Thyroid gland (tissue), 4 donors: ENCODE results near the gene NPPB. TPM values are rescaled to one million over a fixed set of nuclear protein-coding genes. Genes with fewer than 3 reads are reported as not detected.
A peak's percentile ranks its signal among the peaks of the same experiment; 100 is the strongest.

Experiments
- DNase-seq, 2 donors: peaks; one replicate each; pipeline ENCODE4 v3.0.0-alpha.2; 2019
- H3K27ac ChIP-seq, 3 donors: fragments of 200-600 bp; sonication (generic); 1 replicate in 2 of 3; 2 replicates in 1 of 3; pipeline ENCODE4 v1.5.1; 2016 to 2019; ENCODE audit warnings: mild to moderate bottlenecking in 1 of 3, moderate library complexity in 1 of 3
- H3K27me3 ChIP-seq: fragments of 200-600 bp; sonication (generic); one replicate; pipeline ENCODE4 v1.5.1; 2019
- H3K36me3 ChIP-seq, 2 donors: fragments of 200-600 bp; sonication (generic); one replicate each; pipeline ENCODE4 v1.5.1; 2016 to 2019
- H3K4me1 ChIP-seq, 2 donors: fragments of 200-600 bp; sonication (generic); one replicate each; pipeline ENCODE4 v1.5.1; 2017 to 2019
- H3K4me3 ChIP-seq, 3 donors: fragments of 200-600 bp; sonication (generic); replicated peaks in 1 of 3; 1 replicate in 2 of 3; 2 replicates in 1 of 3; pipeline ENCODE4 v1.5.1; 2016; ENCODE audit warnings: mild to moderate bottlenecking in 1 of 3
- H3K9me3 ChIP-seq: fragments of 200-600 bp; sonication (generic); one replicate; pipeline ENCODE4 v1.5.1; 2017
- POLR2A ChIP-seq, 2 donors: fragments of 450-650 bp; IDR thresholded peaks; one replicate each; pipeline ENCODE4 v1.6.1; 2017; ENCODE audit warnings: antibody characterized with exemption in 2 of 2, mild to moderate bottlenecking in 2 of 2, moderate library complexity in 1 of 2
- WGBS, 2 donors: methylation state at CpG; one replicate each; pipeline ENCODE4 v1.1.5; 2017; 5-methylcytosine and 5-hydroxymethylcytosine counted together
- intact Hi-C: fragments of 100-400 bp; cut with DNase I; formaldehyde crosslinking; loops from one replicate; pipeline ENCODE4 v1.15.1; 2023
- total RNA-seq, 4 donors: library from RNA; depleted of rRNA; stranded (reverse); fragments of >200 nt; gene quantifications; one replicate each; pipeline ENCODE4 v1.2.3, GENCODE V29; 2016
- TF ChIP-seq, protein P1 (sequence below), 6 experiments: fragments of 200-600 bp in 3 of 6; fragments of 450-650 bp in 3 of 6; sonication (generic) in 3 of 6; IDR thresholded peaks; one replicate each; pipeline ENCODE4 v1.5.1; 2016 to 2019; ENCODE audit warnings: antibody characterized with exemption in 6 of 6, mild to moderate bottlenecking in 2 of 6, inconsistent platforms in 1 of 6, moderate library complexity in 1 of 6

The NPPB gene
- total RNA-seq, 4 donors from 2014 or later: not detected

DNA sequence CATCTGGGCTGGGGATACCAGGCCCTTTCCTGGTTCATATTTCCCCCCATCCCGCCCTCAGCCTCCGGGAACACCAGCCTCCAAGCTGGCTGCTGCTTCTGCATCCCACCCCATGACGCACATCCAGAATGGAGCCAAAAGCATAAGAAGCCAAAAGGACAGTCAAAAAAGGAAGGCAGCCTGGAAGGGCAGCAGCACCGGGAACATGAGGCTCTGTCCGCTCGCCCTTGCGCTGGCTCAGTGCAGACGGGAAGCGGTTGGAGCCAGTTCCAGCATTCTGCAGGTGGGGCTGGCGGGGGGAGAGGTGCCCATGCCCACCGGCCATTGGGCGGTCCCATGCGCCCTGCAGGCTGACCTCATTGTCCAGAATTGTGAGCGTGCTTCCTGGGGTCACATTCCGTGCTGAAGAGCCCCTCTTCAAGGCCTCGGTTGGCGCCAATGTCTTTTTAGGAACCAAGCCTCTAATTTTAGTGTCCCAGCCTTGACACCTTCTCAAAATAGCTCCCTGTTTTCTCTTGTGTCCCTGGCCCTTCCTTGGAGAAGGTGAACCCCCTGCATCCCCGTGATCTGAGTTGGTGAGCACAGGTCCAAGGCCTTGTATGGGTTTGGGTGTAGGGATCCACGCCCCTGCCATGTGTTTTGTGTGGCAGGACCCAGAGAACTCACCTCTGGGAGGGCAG lies 28.4 kb upstream of the NPPB start:
- H3K4me1 ChIP-seq: peaks cover 0 to 4% of the 10 kb centered on the region in 2 donors
- H3K27ac ChIP-seq: no peak overlapping the region
- no peaks in the 10 kb centered on the region for H3K27me3 ChIP-seq
- H3K36me3 ChIP-seq: no peaks in the 10 kb centered on the region
- TF ChIP-seq POLR2A (IDR thresholded peaks at IDR 0.05): no peak
- TF ChIP-seq, protein P1, sequence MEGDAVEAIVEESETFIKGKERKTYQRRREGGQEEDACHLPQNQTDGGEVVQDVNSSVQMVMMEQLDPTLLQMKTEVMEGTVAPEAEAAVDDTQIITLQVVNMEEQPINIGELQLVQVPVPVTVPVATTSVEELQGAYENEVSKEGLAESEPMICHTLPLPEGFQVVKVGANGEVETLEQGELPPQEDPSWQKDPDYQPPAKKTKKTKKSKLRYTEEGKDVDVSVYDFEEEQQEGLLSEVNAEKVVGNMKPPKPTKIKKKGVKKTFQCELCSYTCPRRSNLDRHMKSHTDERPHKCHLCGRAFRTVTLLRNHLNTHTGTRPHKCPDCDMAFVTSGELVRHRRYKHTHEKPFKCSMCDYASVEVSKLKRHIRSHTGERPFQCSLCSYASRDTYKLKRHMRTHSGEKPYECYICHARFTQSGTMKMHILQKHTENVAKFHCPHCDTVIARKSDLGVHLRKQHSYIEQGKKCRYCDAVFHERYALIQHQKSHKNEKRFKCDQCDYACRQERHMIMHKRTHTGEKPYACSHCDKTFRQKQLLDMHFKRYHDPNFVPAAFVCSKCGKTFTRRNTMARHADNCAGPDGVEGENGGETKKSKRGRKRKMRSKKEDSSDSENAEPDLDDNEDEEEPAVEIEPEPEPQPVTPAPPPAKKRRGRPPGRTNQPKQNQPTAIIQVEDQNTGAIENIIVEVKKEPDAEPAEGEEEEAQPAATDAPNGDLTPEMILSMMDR (IDR thresholded peaks at IDR 0.05): no peak
- peak in 1 of 2 donors; percentile 30 for DNase-seq
- no peaks in the 10 kb centered on the region for H3K9me3 ChIP-seq
- 81 to 88% methylated on average over 7 to 19 of the region's 19 CpGs for whole genome bisulfite sequencing, 2 donors
- intact Hi-C loops: no loop called here
- H3K4me3 ChIP-seq: no peak overlapping the region

GRCh38 chr1:11885916-11886315 lies 27.2 kb upstream of the NPPB start:
- Histone ChIP-seq H3K4me3 (no peak overlapping the region), H3K36me3 (no peaks in the 10 kb centered on the region), H3K27me3 (no peaks in the 10 kb centered on the region), H3K4me1 (peaks cover 7 to 11% of the 10 kb centered on the region in 2 donors), H3K9me3 (no peaks in the 10 kb centered on the region), H3K27ac (peak overlapping the region in 1 of 3 donors; percentile 53)
- 68 to 73% methylated on average over 6 of the region's 6 CpGs for WGBS, 2 donors
- intact Hi-C loops: no loop called here
- DNase-seq: no peak
- no peak for TF ChIP-seq POLR2A (IDR thresholded peaks at IDR 0.05)
- TF ChIP-seq, protein P1 (IDR thresholded peaks at IDR 0.05): no peak

DNA sequence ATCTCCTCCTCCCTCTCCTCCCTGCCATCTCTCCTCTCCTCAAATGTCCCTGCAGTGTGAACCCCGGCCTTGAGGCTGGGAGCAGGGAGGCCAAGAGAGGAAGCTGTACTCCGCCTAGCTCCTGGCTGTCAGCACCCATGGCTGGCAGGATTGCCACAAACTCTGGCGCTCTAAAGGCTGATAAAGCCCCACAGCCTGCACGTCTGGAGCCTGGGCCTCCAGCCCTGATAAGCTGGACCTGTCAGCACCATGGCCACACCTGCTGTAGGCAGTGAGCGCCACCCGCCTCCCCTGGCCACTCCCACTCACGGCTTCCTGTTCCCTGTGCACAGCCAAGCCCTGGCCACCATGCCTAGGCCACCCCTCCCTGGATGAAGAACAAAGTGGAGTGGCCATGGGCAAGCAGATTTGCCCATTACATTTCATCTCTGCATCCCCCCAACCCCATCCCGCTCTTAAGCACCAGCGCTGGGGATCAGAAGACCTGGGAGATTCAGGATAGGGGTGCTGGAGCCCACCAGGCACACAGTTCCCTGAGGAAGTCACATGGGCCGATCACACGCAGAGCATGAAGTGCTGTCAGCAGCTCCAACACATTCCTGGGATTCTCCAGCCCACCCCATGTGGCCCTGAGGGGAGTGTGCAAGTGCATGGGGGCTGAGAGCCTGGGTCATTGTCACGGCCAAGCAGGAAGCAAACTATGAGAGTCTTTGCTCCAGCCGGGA lies 24.2 kb upstream of the NPPB start:
- 58 to 61% methylated on average over 6 to 13 of the region's 13 CpGs for WGBS, 2 donors

DNA sequence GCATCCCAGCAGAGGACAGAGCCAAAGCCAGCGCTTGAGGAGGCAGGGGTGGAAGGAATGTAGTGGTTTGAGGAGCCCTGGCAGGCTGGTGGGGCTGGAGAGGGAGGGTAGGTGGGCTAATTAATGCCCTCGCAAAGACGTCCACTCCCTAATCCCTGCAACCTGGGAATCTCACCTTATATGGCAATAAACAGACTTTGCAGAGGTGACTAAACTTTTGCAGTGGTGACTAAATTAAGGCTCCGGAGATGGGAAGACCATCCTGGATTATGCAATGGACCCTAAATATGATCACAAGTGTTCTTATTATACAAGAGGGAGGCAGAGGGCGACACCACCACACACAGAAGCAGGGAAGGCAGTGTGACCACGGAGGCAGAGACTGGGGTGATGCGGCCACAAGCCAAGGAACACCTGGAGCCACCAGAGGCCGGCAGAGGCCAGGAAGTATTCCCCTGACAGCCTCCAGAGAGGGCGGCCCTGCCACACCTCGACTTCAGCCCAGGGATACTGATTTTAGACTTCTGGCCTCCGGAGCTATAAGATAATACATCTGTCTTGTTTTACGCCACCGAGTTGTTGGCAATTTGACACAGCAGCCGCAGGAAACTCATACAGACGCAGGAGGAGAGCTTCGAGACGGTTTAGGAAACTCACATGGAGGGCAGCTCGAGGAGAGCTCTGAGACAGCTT lies 23.1 kb upstream of the NPPB start:
- Histone ChIP-seq H3K4me1 (peaks cover 21 to 40% of the 10 kb centered on the region in 2 donors), H3K36me3 (no peaks in the 10 kb centered on the region), H3K27ac (peak overlapping the region; percentile 71 to 94 (median 86)), H3K27me3 (no peaks in the 10 kb centered on the region), H3K9me3 (no peaks in the 10 kb centered on the region), H3K4me3 (no peak overlapping the region)
- TF ChIP-seq POLR2A (IDR thresholded peaks at IDR 0.05): no peak
- TF ChIP-seq, protein P1 (IDR thresholded peaks at IDR 0.05): no peak
- no peak for DNase-seq
- WGBS, 2 donors: 87 to 89% methylated on average over 18 of the region's 18 CpGs
- intact Hi-C loops: no loop called here

More for the DNA sequence above, 24.2 kb upstream of the NPPB start:
- Histone ChIP-seq H3K36me3 (no peaks in the 10 kb centered on the region), H3K27me3 (no peaks in the 10 kb centered on the region), H3K27ac (no peak overlapping the region), H3K4me3 (no peak overlapping the region), H3K9me3 (no peaks in the 10 kb centered on the region), H3K4me1 (peaks cover 21 to 38% of the 10 kb centered on the region in 2 donors)
- intact Hi-C loops: no loop called here
- TF ChIP-seq POLR2A (IDR thresholded peaks at IDR 0.05): no peak
- TF ChIP-seq, protein P1 (IDR thresholded peaks at IDR 0.05): no peak
- peak; percentile 31 to 47 for DNase-seq
